Liver (tissue), 3 donors: ENCODE measurements around the gene ARF1.

ENCODE experiments used
- ATF3 ChIP-seq: IDR thresholded peaks from 2 replicates; pipeline ENCODE4 v1.6.1; 2016; ENCODE audit warnings: antibody characterized with exemption
- CTCF ChIP-seq: fragments of 150-350 bp; IDR thresholded peaks from 2 replicates; pipeline ENCODE4 v1.5.1; 2017; ENCODE audit warnings: improper control_type of control experiment, low read depth, low read length; ENCODE audit not compliant: missing input control
- EGR1 ChIP-seq, 2 donors: IDR thresholded peaks; 2 replicates each; pipeline ENCODE4 v1.6.1; 2016 to 2018; ENCODE audit warnings: antibody characterized with exemption in 2 of 2, low read depth in 2 of 2
- GABPA ChIP-seq, 2 donors: IDR thresholded peaks in 1 of 2; conservative IDR thresholded peaks in 1 of 2; 2 replicates each; pipeline ENCODE4 v1.6.1; 2016; ENCODE audit warnings: antibody characterized with exemption in 2 of 2, mild to moderate bottlenecking in 1 of 2, moderate library complexity in 1 of 2
- JUND ChIP-seq, 2 donors: IDR thresholded peaks; 2 replicates each; pipeline ENCODE4 v1.6.1; 2016; ENCODE audit warnings: antibody characterized with exemption in 2 of 2
- MAX ChIP-seq: IDR thresholded peaks from 2 replicates; pipeline ENCODE4 v1.6.1; 2016; ENCODE audit warnings: antibody characterized with exemption
- NR2F2 ChIP-seq: IDR thresholded peaks from 2 replicates; pipeline ENCODE4 v1.6.1; 2016; ENCODE audit warnings: antibody characterized with exemption
- RAD21 ChIP-seq, 2 donors: IDR thresholded peaks; 2 replicates each; pipeline ENCODE4 v1.6.1; 2016; ENCODE audit warnings: antibody characterized with exemption in 2 of 2, mild to moderate bottlenecking in 2 of 2
- REST ChIP-seq: IDR thresholded peaks from 2 replicates; pipeline ENCODE4 v1.6.1; 2016; ENCODE audit warnings: antibody characterized with exemption, mild to moderate bottlenecking
- RXRA ChIP-seq, 2 donors: IDR thresholded peaks; 2 replicates each; pipeline ENCODE4 v1.6.1; 2017 to 2018; ENCODE audit warnings: antibody characterized with exemption in 2 of 2, mild to moderate bottlenecking in 1 of 2
- SP1 ChIP-seq: IDR thresholded peaks from 2 replicates; pipeline ENCODE4 v1.6.1; 2018; ENCODE audit warnings: antibody characterized with exemption, mild to moderate bottlenecking
- TAF1 ChIP-seq: conservative IDR thresholded peaks from 2 replicates; pipeline ENCODE4 v1.6.1; 2016; ENCODE audit warnings: antibody characterized with exemption, mild to moderate bottlenecking
- YY1 ChIP-seq: IDR thresholded peaks from 2 replicates; pipeline ENCODE4 v1.6.1; 2016; ENCODE audit warnings: antibody characterized with exemption, mild to moderate bottlenecking
- ZBTB33 ChIP-seq: IDR thresholded peaks from 2 replicates; pipeline ENCODE4 v1.6.1; 2016; ENCODE audit warnings: antibody characterized with exemption
- donor health status: healthy.
- donor health status: healthy.

DNA sequence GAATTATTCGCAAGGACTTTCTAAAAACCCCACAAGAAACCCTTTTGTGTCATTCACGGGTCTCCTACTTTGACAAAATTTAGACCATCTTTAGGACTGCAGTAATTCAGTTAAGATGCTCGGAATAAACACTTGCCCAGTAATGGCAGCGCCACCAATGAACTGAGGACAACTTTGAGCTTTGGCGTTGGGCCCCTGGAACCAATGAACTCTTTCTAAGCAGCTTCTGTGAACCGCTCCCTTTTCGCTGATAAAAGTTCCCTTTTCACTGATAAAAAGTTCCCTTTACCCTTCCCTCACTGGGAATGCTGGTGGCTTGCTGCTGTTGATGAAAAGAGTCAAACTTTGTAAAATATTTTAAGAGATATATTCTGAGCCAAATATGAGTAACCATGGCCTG lies 28.0 kb downstream of the ARF1 start:
- no peak for TF ChIP-seq JUND (IDR thresholded peaks at IDR 0.05)
- no peak for TF ChIP-seq CTCF
- no peak for TF ChIP-seq RAD21 (IDR thresholded peaks at IDR 0.05)
- no peak for TF ChIP-seq REST
- TF ChIP-seq MAX: no peak
- TF ChIP-seq TAF1: no peak
- TF ChIP-seq YY1: no peak
- no peak for TF ChIP-seq GABPA (IDR thresholded peaks at IDR 0.05 in 1 of 2, conservative IDR thresholded peaks at IDR 0.05 in 1 of 2)
- TF ChIP-seq ATF3: no peak
- no peak for TF ChIP-seq ZBTB33
- no peak for TF ChIP-seq RXRA (IDR thresholded peaks at IDR 0.05)
- no peak for TF ChIP-seq NR2F2
- TF ChIP-seq SP1: no peak
- no peak for TF ChIP-seq EGR1 (IDR thresholded peaks at IDR 0.05; ENCODE audit: low read depth in 2 of 2)
